Spleen (tissue), 11 donors: ENCODE data around the gene PADI2. TPM values are rescaled to one million over a fixed set of nuclear protein-coding genes. Genes with fewer than 3 reads are reported as not detected.

Source experiments
- DNase-seq: peaks from one replicate; pipeline ENCODE4 v3.0.0-alpha.2; 2020
- H3K27ac ChIP-seq, 8 donors: fragments of 200-600 bp; sonication (generic) in 7 of 8; 1 replicate in 4 of 8; 2 replicates in 4 of 8; pipeline versions ENCODE4 v1.5.0 to v1.8.0; 2016 to 2021; ENCODE audit warnings: inconsistent platforms in 4 of 8, mild to moderate bottlenecking in 4 of 8, moderate library complexity in 1 of 8
- H3K27me3 ChIP-seq, 7 donors: fragments of 200-600 bp; sonication (generic) in 6 of 7; replicated peaks in 1 of 7; 1 replicate in 4 of 7; 2 replicates in 3 of 7; pipeline versions ENCODE4 v1.5.0 to v1.8.0; 2016 to 2021; ENCODE audit warnings: inconsistent platforms in 3 of 7, mild to moderate bottlenecking in 1 of 7
- H3K36me3 ChIP-seq, 6 donors: fragments of 200-600 bp; sonication (generic) in 5 of 6; 1 replicate in 4 of 6; 2 replicates in 2 of 6; pipeline versions ENCODE4 v1.5.0 to v1.8.0; 2016 to 2021; ENCODE audit warnings: inconsistent platforms in 2 of 6
- H3K4me1 ChIP-seq, 6 donors: fragments of 200-600 bp; sonication (generic) in 5 of 6; 1 replicate in 3 of 6; 2 replicates in 3 of 6; pipeline versions ENCODE4 v1.5.0 to v1.8.0; 2016 to 2021; ENCODE audit warnings: inconsistent platforms in 3 of 6
- H3K4me3 ChIP-seq, 8 donors: fragments of 200-600 bp; sonication (generic) in 7 of 8; 1 replicate in 4 of 8; 2 replicates in 4 of 8; pipeline versions ENCODE4 v1.5.0 to v1.8.0; 2016 to 2021; ENCODE audit warnings: inconsistent platforms in 4 of 8, mild to moderate bottlenecking in 4 of 8, moderate library complexity in 2 of 8
- H3K9me3 ChIP-seq, 8 donors: fragments of 200-600 bp; sonication (generic) in 7 of 8; 1 replicate in 4 of 8; 2 replicates in 4 of 8; pipeline versions ENCODE4 v1.5.0 to v1.8.0; 2016 to 2021; ENCODE audit warnings: inconsistent platforms in 4 of 8
- CTCF ChIP-seq, 11 experiments: fragments of 200-600 bp in 7 of 11; fragments of 450-650 bp in 4 of 11; sonication (generic) in 4 of 11; IDR thresholded peaks in 8 of 11; conservative IDR thresholded peaks in 3 of 11; 1 replicate in 7 of 11; 2 replicates in 4 of 11; pipeline versions ENCODE4 v1.4.0 to v1.8.0; 2016 to 2021; ENCODE audit warnings: antibody characterized with exemption in 11 of 11, inconsistent platforms in 4 of 11, mild to moderate bottlenecking in 1 of 11
- POLR2A ChIP-seq, 3 donors: fragments of 450-650 bp; IDR thresholded peaks; one replicate each; pipeline ENCODE4 v1.5.1; 2017; ENCODE audit warnings: antibody characterized with exemption in 3 of 3, mild to moderate bottlenecking in 1 of 3
- POLR2AphosphoS5 ChIP-seq, 3 donors: sonication (generic); formaldehyde crosslinking; IDR thresholded peaks; one replicate each; pipeline ENCODE4 v1.5.1; 2017; ENCODE audit warnings: antibody characterized with exemption in 3 of 3
- WGBS, 5 donors: extraction: QIAGEN DNeasy Blood & Tissue Kit in 3 of 5; methylation state at CpG; one replicate each; pipeline versions ENCODE4 v1.1.5 to v1.1.7; 2013 to 2018; 5-methylcytosine and 5-hydroxymethylcytosine counted together
- intact Hi-C: fragments of 100-400 bp; cut with DNase I; formaldehyde crosslinking; loops from one replicate; pipeline ENCODE4 v1.15.0; 2023; ENCODE audit warnings: low total_unique reads
- polyA plus RNA-seq, 3 donors: library from polyadenylated mRNA; stranded (reverse); fragments of 200-250 nt; gene quantifications; one replicate each; pipeline ENCODE4 v1.2.1, GENCODE V29; 2013
- total RNA-seq, 7 donors: library from RNA; depleted of rRNA in 3 of 7; stranded (reverse); fragments of >200 nt in 3 of 7; fragmentation: NEBNext Ultra II Directional in 4 of 7; extraction: Animal tissue kit (Norgen Biotek cat#: 25700) in 4 of 7; gene quantifications; one replicate each; pipeline versions ENCODE4 v1.1.0 to v1.2.1, GENCODE V29; 2016 to 2021
- donor health status: healthy with polysubstance abuse.
- donor health status: DM: no; HTN: no; CAD: no; lungs with moderate emphysema.
- donor health status: DM: no; HTN: no; CAD: no.
- donor health status: Bipolar disorder and iron deficiency.
- donor health status: healthy.
- donor health status: DM: no; HTN: no; CAD: no.
- donor health status: DM: yes; HTN: yes; CAD: no.

PADI2 gene
- total and polyA plus RNA-seq, 10 donors: 0.50 to 63.6 (median 18.6) TPM

- intact Hi-C loops: no loop called here
- Histone ChIP-seq H3K36me3 (no peaks in the 10 kb centered on the region), H3K4me3 (peak overlapping the region in 7 of 8 donors; percentile 41 to 74 (median 51)), H3K27ac (peak overlapping the region in 7 of 8 donors; percentile 30 to 94 (median 80)), H3K27me3 (peaks cover 0 to 56% (median 23%) of the 10 kb centered on the region in 7 donors), H3K9me3 (no peaks in the 10 kb centered on the region), H3K4me1 (peaks cover 5 to 64% (median 25%) of the 10 kb centered on the region in 6 donors)
- WGBS, 5 donors: 27 to 38% (median 33%) methylated on average over 20 of the region's 20 CpGs
- DNase-seq: peak; percentile 86
- TF ChIP-seq POLR2A (IDR thresholded peaks at IDR 0.05) (no peak), CTCF (IDR thresholded peaks at IDR 0.05 in 8 of 11, conservative IDR thresholded peaks at IDR 0.05 in 3 of 11) (peak in 1 of 11 experiments; percentile 9), POLR2AphosphoS5 (IDR thresholded peaks at IDR 0.05) (no peak)
Observed at GRCh38 chr1:17119773-17120480, 676 bp upstream of the PADI2 start.

- H3K27ac ChIP-seq: peak overlapping the region in 5 of 8 donors; percentile 73 to 94 (median 80)
- peaks cover 5 to 77% (median 27%) of the 10 kb centered on the region in 6 donors for H3K4me1 ChIP-seq
- 7 to 13% (median 10%) methylated on average over 14 of the region's 14 CpGs for WGBS, 5 donors
- H3K9me3 ChIP-seq: no peaks in the 10 kb centered on the region
- DNase-seq: peak; percentile 87
- no peaks in the 10 kb centered on the region for H3K36me3 ChIP-seq
- TF ChIP-seq POLR2AphosphoS5 (IDR thresholded peaks at IDR 0.05) (no peak), POLR2A (IDR thresholded peaks at IDR 0.05) (no peak), CTCF (IDR thresholded peaks at IDR 0.05 in 8 of 11, conservative IDR thresholded peaks at IDR 0.05 in 3 of 11) (no peak)
- H3K27me3 ChIP-seq: peaks cover 0 to 56% (median 23%) of the 10 kb centered on the region in 7 donors
- peak overlapping the region in 7 of 8 donors; percentile 41 to 74 (median 51) for H3K4me3 ChIP-seq
- intact Hi-C loops: no loop called here
Observed at GRCh38 chr1:17118706-17119075, 560 bp downstream of the PADI2 start.

GRCh38 chr1:17118268-17118667, 983 bp downstream of the PADI2 start:
- no peak for TF ChIP-seq POLR2A (IDR thresholded peaks at IDR 0.05)
- no peak for TF ChIP-seq POLR2AphosphoS5 (IDR thresholded peaks at IDR 0.05)
- TF ChIP-seq CTCF (IDR thresholded peaks at IDR 0.05 in 8 of 11, conservative IDR thresholded peaks at IDR 0.05 in 3 of 11): no peak
- no peak for DNase-seq
- 56 to 73% (median 59%) methylated on average over 5 to 7 of the region's 7 CpGs for WGBS, 5 donors
- H3K4me1 ChIP-seq: peaks cover 5 to 75% (median 26%) of the 10 kb centered on the region in 6 donors
- H3K27ac ChIP-seq: peak overlapping the region in 4 of 8 donors; percentile 73 to 94 (median 83)
- no peaks in the 10 kb centered on the region for H3K36me3 ChIP-seq
- peak overlapping the region in 7 of 8 donors; percentile 41 to 74 (median 51) for H3K4me3 ChIP-seq
- peaks cover 0 to 56% (median 23%) of the 10 kb centered on the region in 7 donors for H3K27me3 ChIP-seq
- H3K9me3 ChIP-seq: no peaks in the 10 kb centered on the region
- intact Hi-C loops: no loop called here
